Renal cortical epithelial cell (primary cell): ENCODE results near the gene EEFSEC. TPM values are rescaled to one million over a fixed set of nuclear protein-coding genes. Genes with fewer than 3 reads are reported as not detected.
A peak's percentile ranks its signal among the peaks of the same experiment; 100 is the strongest.

Experiments used
- DNase-seq: peaks from one replicate; pipeline ENCODE4 v3.0.0-alpha.2; 2011; ENCODE audit warnings: low read depth
- total RNA-seq: library from RNA; depleted of rRNA; stranded (reverse); fragments of >200 nt; gene quantifications from 2 replicates; pipeline ENCODE4 v1.2.3, GENCODE V29; 2014

Gene EEFSEC
- total RNA-seq, 1 donor from 2014 or later = 7.6 TPM

DNA sequence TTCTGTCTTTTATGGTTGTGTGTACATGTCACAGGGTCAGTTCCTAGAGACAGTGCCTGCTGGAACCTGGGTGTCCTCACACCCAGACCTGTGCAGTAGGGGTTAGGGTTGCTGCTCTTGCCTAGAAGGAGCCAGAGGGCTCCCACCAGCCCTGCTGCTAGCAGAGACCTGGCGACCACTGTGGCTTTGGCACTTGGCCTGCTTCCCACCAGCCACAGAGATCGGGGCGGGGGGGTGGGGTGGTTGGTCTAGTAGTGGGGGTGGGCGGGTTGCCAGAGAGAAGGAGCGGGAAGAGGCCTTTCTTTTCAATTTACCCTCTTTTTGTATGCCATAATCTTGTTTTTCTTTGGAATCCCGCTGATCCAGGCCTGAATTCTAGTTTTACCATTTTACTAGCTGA lies 29.4 kb downstream of the EEFSEC start:
- DNase-seq = no peak

DNA sequence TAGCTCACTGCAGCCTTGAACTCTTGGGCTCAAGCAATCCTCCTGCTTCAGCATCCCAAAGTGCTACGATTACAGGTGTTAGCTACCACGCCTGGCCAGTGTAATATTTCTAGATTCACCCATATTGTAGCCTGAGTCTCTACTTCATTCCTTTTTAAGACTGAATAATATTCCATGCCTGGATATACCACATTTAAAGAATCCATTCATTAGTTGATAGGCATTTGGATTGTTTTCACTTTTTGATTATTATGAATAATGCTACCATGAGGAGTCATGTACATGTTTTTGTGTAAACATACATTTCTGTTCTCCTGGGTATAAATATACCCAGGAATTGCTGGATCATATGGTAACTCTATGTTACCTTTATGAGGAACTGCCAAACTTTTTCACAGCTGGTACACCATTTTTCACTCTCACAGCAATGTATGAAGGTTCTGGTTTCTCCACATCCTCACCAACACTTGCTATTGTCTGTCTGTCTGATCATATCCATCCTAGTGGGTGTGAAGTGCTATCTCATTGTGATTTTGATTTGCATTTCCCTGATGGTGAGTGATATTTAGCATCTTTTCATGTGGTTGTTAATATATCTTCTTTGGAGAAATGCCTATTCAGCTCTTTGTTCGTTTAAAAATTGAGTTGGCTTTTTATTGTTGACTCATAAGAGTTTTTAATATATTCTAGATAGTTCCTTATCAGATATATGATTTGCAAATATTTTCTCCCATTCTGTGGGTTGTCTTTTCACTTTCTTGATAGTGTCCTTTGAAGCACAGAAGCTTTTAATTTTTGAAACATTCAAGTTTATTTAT lies 32.6 kb downstream of the EEFSEC start:
- no peak for DNase-seq

DNA sequence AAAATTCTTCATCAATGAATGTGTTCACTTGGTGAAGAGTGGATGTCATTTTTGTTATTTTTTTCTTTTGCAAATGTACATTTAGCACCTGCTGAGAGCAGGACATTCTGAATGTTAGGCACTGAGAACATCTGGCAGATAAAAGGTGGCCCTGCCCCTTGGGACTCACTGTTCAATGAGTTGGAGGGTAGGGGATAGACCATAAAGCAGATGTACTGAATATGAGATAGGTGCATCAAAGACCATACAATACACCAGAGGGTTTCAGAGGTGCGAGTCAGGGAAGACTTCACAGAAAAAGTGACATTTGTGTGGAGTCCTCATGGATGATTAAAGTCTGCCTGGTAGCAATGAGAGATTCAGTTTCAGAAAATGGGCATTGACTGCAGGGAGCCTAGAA lies 34.2 kb downstream of the EEFSEC start:
- no peak for DNase-seq

DNA sequence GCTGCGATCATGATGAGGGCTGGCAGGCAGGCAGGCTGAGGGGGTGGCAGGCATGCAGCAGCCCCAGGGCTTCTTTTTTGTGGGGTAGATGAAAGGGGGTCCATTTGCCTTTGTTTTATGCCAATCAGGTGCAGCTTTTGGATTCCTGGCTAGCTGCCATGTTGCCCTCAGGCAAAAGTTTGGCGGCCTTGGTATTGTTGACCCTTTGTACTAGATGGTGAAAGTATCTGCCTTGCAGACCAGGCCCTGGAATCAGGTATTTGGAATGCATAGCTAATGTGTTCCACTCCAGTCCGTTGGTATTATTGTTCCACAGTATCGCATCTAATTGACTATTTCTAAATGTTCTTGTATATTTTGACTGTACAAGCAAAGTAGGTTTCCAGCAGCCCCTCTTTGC lies 35.0 kb downstream of the EEFSEC start:
- DNase-seq = peak; percentile 80

DNA sequence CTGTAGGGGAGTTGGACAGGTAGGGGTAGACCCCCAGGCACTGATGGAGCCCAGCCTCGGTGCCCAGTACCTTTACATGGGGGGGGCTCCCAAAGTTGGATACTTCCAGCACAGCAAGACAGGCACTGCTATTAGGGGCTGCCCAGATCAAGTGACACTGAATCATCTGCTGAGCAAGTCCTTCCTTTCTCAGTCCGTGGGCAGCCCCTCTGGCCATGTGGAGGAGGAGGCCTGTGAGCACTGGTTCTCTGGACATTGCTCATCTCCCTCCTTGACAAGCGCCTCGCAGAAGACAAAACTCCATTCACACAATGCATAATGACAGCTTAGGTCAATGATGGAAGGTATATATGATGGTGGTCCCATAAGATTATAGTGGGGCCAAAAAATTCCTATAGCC lies 35.7 kb downstream of the EEFSEC start:
- DNase-seq = no peak

DNA sequence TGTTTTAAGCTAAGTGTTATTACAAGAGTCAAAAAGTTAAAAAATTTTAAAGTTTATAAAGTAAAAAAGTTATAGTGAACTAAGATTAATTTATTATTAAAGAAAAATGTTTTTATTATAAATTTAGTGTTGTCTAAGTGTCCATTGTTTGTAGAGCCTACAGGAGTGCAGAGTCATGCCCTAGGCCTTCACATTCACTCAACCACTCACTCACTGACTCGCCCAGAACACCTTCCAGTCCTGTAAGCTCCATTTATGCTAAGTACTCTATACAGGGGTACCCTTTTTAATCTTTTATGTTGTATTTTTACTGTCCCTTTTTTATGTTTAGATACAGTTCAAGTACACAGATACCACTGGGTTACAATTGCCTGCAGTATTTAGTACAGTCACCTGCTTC lies 37.2 kb downstream of the EEFSEC start:
- DNase-seq = peak; percentile 76

DNA sequence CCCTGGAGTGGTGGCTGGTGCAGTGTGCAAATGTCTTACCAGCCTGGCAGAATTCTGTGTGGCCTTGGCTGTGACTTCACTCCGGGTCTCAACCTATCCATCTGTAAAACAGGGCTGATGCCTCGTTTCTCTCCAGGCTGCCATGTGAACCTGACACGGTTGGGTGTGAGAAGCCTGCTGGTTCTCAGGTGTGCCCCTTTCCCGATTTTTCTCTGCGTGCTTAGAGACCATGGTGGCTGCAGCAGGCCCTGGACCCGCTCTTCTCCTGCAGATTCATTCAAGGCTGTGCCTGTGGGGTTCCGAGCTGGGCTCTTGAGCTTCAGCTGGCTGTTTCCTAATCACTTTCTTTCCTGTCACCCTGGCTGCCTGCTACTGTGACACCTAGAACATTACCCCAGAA lies 38.9 kb downstream of the EEFSEC start:
- no peak for DNase-seq

DNA sequence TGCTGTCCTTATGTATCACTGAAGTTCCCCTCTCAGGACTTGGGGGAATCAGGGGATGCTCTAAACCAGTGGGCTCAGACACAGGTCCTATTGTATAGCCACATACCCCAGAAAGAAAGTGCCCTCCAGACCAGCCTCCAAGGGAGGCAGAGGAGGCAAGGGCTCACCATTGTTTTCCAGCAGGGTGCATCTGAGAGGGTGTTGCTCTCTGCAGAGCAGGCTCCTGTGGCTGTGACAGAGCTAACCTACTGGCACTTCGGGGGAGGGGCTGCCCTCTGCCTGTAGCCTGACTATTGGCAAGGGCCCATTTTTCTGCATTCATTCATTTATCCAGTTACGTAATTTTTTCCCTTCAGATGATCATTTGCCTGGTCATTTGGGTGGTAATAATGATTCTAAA lies 39.9 kb downstream of the EEFSEC start:
- no peak for DNase-seq

DNA sequence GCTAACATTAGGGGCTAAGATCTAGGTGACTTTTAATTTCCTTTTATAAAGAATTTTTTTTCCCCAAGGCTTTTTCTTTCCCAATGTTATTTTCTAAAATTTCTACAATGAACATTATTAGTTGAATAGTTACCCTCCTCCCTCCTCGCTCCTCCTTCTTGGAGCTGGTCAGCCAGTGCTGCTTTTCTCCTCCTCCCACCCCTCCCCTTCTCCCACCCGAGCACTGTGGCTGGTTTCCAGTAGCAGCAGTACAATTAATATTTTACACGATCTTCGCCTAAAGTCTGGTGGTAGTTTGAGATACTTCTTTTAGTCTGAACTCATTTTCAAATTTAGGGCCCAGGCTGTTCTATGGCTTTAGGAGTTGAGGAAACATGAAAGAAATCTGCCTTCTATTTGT lies 41.6 kb downstream of the EEFSEC start:
- no peak for DNase-seq

DNA sequence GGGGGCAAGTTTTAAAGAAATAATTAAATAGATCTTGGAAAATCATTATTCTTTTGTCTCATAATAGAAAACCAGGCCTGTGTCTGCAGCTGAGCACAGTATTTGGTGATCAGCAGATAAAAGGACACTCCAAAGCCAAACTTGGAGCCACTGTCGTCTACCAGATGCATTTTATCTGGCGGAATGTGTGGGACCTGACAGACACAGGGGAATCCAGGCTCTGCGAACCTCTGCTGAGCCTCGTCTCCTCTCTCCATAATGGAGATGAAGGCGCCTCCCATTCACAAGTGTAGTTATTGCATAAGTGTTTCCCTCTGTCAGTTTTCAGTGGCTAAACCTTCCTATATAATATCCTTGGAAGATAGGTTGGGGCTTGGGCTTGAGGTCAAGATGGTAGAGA lies 42.1 kb downstream of the EEFSEC start:
- DNase-seq = no peak

DNA sequence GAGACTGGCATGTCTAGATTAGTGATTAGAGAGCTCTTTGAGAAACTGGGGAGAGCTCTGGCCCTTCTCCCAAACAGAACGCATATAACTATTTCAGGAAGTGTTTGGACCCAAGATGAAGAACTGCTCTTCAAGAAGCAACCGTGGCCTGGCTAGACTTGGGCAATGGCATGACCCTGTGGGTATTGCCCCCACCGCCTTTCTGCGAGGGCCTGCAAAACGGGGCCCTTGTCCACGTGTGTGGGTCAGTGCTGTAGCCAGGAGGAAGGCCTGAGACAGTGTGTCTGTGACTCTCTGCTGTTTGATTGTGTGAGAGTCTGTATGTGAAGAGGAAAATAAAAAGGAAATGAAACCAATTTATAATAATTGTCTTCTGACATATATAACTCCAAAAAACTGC lies 42.5 kb downstream of the EEFSEC start:
- no peak for DNase-seq

DNA sequence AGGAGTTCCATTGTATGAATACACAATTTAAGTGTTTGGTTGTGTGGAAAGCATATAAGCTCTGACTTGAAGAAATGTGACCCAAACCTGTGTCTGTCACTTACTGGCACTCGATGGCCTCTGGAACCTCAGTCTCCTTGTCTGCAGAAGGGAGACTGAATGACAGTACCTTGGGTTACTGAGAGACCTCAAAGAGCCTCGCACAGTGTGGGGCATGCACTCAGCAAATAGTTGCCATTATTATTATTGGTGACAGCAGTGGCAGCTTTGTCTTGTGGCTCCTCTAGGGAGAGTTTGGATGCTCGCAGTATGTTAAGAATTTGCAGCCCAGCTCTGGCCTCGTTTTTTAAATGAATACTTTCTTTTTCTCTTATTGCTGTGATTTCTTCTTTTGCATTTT lies 43.4 kb downstream of the EEFSEC start:
- DNase-seq = no peak

DNA sequence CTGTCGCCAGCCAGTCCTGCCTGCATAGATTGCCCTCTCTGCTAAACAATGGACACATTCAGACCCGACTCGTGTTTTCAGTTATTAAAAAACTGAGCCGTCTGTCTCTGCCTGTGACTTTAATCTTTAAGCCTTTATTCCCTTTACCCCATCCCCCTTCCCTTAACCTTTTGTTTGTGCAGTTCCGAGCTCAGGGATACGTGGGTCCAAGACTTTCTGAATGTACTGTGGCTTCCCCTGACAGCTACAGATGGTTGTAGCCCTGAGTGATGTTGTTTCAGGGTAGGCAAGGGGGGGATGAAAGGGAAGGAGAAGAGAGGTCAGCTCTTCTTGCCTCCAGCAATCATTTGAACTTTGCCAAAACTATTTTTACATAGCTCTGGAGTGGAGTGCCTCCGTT lies 44.6 kb downstream of the EEFSEC start:
- DNase-seq = no peak

DNA sequence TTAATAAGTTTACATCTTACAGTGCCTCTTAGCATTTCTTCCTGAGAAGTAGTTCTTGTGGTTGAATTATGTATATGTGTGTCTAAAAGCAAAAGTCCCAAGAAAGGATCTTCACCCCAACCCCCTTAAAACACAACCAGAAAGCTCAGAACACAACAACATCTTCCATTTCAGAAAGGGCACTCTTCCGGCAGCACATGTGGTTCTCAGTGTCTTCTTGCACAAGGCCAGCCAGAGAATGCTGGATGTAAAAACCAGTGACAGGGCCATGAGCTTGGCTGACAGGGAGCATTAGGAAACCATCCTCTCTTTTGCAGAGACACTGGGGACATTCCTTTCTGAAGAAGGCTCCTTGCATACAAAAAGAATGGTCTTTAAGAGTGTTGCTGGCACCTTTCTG lies 45.0 kb downstream of the EEFSEC start:
- DNase-seq = no peak

DNA sequence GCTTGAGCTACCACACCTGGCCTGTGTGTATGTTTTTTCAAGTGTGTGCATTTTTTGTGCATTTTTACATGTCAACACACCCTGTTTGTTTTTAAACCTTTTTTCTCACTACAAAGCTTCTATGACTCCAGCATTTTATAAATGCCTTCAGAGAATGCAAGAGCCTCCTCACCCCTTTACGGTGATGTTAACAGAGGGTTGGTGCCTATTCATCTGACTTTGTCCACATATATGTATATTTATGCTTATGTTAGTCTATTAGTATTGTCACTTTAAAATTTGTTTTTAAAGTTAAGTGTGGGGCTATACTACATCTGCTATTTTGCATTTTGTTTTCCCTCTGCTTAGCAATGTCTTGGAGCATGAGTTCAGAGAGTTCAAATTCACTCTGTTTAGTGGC lies 45.8 kb downstream of the EEFSEC start:
- no peak for DNase-seq

DNA sequence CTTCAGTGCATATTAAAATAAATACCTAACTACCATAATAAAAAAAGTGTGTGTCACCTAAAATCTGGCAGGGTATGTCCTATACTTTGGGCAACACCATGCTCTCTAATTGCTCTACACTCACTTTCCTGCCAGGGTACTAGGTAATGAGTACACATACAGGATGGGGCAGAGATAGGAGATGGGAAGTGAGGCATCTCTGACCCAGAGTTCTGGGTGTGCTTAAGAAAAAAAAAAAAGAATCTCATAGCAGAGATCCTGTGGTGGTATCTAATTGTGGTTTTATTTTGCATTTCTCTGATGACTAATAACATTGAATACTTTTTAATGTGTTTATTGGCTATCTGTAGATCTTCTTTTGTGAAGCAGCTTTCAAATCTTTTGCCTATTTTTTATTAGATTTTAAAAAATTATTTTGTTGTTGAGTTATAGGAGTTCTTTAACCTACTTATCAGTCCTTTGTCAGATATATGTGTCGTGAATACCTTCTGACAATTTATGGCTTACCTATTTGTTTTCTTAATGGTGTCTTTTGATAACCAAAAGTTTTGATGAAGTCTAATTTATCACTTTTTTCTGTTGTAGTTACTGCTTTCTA lies 48.0 kb downstream of the EEFSEC start:
- DNase-seq = no peak

DNA sequence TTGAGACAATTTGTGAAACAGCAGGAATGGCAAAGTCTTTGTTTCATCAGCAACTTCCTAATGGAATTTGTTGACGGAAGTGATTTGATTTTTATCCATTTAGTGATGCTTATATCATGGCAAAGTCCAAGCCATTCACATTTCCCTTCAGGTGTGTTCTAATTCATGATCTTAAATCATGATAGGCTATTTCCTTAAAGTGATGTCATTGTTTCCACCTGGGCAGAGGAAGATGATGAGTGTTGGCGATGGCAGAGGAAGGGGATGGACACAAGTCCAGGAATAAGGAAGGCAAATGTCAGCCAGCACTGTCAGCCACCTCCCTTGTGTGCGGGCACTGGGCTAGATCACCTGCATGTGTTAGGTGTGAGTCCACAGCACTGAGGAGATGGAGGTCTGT lies 49.9 kb downstream of the EEFSEC start:
- no peak for DNase-seq

DNA sequence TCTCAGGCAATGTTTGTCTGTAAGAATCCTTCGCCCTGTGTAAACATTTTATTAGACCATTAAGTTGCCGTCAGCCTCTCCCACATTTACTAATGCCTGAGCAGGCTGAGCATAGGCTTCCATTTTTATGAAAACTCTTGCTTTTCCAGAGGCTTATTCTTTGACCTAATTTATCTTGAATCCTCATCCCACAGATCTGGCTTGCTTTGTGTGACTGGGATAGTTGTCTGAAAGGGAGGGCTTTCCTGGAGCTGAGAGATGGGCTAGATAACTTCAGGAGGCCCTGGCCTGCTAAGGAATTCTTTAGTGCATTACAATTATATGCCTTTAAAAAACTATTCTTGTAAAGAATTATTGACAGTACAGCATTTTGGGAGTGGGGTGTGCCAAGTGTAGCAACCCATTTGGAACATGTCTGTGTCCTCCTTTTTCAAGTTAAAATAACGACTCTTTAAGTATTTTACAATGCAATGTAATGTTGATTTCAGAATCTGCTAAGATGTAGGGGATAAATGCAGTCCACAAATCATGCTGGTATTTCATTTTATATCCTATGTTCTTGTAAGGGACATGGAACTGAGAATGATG lies 52.4 kb downstream of the EEFSEC start:
- no peak for DNase-seq

DNA sequence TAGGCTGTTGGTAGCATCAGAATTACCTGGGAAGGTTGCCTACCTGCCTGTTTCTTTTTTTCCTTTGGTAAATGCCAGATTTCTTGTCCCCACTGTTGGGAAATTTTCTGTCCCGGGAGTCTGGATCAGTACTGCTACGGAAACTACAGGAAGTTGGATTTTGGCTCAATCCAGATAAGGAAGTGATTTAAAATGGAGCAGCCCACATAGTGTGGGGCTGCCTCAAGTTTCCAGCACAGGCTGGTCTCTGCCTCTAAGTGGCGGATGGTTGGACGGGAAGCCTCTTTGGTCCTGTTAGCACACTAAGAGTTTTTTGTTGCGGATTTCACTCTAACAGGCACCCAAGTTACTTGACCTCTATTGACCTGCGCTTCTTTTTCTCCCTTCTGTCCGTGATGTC lies 54.7 kb downstream of the EEFSEC start:
- no peak for DNase-seq

DNA sequence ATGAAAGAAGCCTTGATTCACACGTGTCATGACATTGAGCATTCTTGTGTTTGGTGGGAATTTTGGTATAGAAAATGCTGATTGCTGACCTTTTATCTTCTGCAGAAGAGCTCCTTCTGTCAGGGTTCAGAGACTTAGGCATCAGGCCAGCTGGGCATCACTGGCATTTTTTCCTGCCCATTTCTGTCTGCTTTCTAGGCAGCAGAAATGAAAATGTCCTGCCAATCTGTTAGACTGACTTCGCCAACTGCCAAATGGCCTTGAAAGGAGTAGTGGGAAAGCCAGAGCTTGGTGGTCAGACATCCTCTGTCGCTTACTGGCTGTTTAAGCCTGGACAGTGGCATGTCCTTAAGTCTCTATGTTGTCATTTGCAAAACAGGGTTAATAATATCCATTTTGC lies 57.4 kb downstream of the EEFSEC start:
- peak; percentile 9 for DNase-seq

DNA sequence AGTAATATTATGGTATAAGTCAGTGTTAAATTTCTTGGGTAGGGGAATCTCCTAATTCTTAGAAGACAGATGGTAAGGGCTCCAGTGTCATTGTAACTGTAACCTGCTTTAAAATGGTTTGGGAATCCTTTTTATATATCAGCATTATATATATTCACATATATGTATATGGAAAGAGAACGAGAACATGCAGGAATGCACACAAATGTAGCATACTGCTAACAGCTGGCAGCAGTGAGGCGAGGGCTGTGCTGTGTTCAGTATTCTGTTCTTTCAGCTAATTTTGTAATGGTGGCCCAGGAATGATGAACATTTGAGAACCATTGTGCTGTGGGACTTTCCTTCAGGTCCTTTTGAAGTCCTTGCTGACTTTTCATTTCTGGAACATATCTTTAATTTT lies 60.8 kb downstream of the EEFSEC start:
- no peak for DNase-seq

DNA sequence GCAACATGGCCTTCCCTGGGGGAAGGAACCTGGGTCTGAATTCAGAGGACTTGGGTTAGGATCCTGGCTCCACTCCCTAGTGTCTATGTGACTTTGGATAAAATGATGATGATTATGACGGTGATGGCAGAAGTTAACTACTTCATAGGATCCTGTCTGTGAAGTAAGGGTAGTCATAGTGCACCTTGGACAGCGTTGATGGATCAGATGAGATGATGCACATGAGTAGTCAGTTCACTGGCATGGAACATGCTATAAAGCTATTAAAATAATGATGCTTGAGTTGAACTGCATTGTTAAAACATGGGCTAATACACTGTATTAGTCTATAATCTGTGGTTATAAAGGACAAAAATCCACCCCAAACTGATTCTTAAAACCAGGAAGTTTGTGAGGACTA lies 62.0 kb downstream of the EEFSEC start:
- peak; percentile 32 for DNase-seq

DNA sequence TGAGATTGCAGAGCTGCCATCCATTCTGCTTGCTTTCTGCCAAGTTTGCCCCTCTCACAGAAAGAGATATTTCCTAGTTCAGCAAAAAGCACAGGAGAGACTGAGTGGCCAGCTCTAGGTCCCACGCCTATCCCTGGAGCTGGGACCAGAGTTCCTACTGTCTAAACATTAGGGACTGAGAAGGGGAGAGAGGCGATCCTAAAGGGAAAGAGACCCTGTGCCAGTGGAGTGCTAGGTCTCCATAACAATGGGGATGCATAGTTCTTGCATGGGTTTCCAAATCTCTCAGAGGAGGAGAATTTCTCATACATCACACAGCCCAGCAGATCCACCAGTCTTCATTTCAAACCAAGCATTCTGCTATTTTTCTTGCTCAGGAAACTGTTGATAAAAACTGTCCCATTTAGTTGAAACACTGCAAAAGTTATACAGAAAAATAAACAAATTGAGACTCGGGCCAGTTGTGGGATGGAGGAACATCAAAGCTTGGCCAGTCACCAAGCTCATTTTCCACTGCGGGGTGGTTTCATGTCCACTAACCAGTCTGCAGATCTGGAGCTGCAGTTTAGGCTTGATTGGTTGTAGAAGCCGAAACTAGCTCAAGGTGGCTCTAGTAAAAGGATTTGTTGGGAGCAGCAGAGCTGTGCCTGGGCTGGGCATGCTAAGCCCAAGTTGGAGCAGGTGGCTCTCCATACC lies 62.7 kb downstream of the EEFSEC start:
- DNase-seq = no peak
